Neuronal stem cell (in vitro differentiated cells): Measurements from ENCODE around the gene EDAR.

ENCODE experiments used
- DNase-seq: peaks from one replicate; pipeline ENCODE4 v3.0.0-alpha.2; 2013; ENCODE audit warnings: low spot score
- H2AFZ ChIP-seq: one replicate; pipeline ENCODE4 v1.6.1; 2013; ENCODE audit warnings: mild to moderate bottlenecking, low read length, inconsistent platforms
- H2AK5ac ChIP-seq: 2 replicates; pipeline ENCODE4 v1.6.1; 2013; ENCODE audit warnings: low read depth, mild to moderate bottlenecking, inconsistent platforms, low read length, moderate library complexity, mixed read lengths
- H2BK120ac ChIP-seq: 2 replicates; pipeline ENCODE4 v1.6.1; 2013; ENCODE audit warnings: low read depth, mild to moderate bottlenecking, inconsistent platforms, low read length, moderate library complexity, mixed read lengths
- H2BK12ac ChIP-seq: one replicate; pipeline ENCODE4 v1.6.1; 2013; ENCODE audit warnings: low read length, inconsistent platforms
- H2BK15ac ChIP-seq: 2 replicates; pipeline ENCODE4 v1.6.1; 2013; ENCODE audit warnings: mild to moderate bottlenecking, low read length, inconsistent platforms, mixed read lengths
- H2BK5ac ChIP-seq: one replicate; pipeline ENCODE4 v1.6.1; 2013; ENCODE audit warnings: inconsistent platforms, mild to moderate bottlenecking, low read length, moderate library complexity
- H3K14ac ChIP-seq: one replicate; pipeline ENCODE4 v1.6.1; 2013; ENCODE audit warnings: low read length, inconsistent platforms
- H3K18ac ChIP-seq: 2 replicates; pipeline ENCODE4 v1.6.1; 2013; ENCODE audit warnings: low read length, inconsistent platforms
- H3K23ac ChIP-seq: 2 replicates; pipeline ENCODE4 v1.6.1; 2013; ENCODE audit warnings: low read depth, mild to moderate bottlenecking, mixed read lengths, low read length, inconsistent platforms; ENCODE audit not compliant: poor library complexity
- H3K27ac ChIP-seq: replicated peaks from 3 replicates; pipeline ENCODE4 v1.5.1; 2013; ENCODE audit warnings: low read length, inconsistent platforms
- H3K27me3 ChIP-seq, 3 experiments: 2 replicates each; pipeline ENCODE4 v1.6.1; 2013; ENCODE audit warnings: low read length in 3 of 3, mild to moderate bottlenecking in 2 of 3, inconsistent platforms in 1 of 3, low read depth in 1 of 3, mixed read lengths in 1 of 3, moderate library complexity in 1 of 3; ENCODE audit not compliant: control insufficient read depth in 3 of 3, insufficient read depth in 3 of 3
- H3K36me3 ChIP-seq, 2 donors: replicated peaks in 1 of 2; 2 replicates each; pipeline ENCODE4 v1.6.1; 2013; ENCODE audit warnings: low read length in 2 of 2; ENCODE audit not compliant: control insufficient read depth in 2 of 2, insufficient read depth in 2 of 2
- H3K4ac ChIP-seq: 2 replicates; pipeline ENCODE4 v1.6.1; 2013; ENCODE audit warnings: inconsistent platforms, mild to moderate bottlenecking, low read length, moderate library complexity
- H3K4me1 ChIP-seq, 2 donors: 1 replicate in 1 of 2; 2 replicates in 1 of 2; pipeline ENCODE4 v1.6.1; 2013; ENCODE audit warnings: low read length in 2 of 2, low read depth in 1 of 2; ENCODE audit not compliant: control insufficient read depth in 2 of 2, insufficient read depth in 1 of 2
- H3K4me2 ChIP-seq: one replicate; pipeline ENCODE4 v1.6.1; 2013; ENCODE audit warnings: mild to moderate bottlenecking, low read length, inconsistent platforms; ENCODE audit not compliant: insufficient read depth, poor library complexity, severe bottlenecking
- H3K4me3 ChIP-seq, 2 donors: 2 replicates each; pipeline ENCODE4 v1.5.1; 2013; ENCODE audit warnings: low read length in 2 of 2, mild to moderate bottlenecking in 2 of 2, inconsistent platforms in 1 of 2, moderate library complexity in 1 of 2
- H3K79me1 ChIP-seq: one replicate; pipeline ENCODE4 v1.6.1; 2013; ENCODE audit warnings: low read depth, mild to moderate bottlenecking, inconsistent platforms, low read length, moderate library complexity
- H3K9ac ChIP-seq: one replicate; pipeline ENCODE4 v1.6.1; 2013; ENCODE audit warnings: mild to moderate bottlenecking, low read depth, low read length, inconsistent platforms; ENCODE audit not compliant: poor library complexity
- H3K9me3 ChIP-seq, 2 donors: replicated peaks in 1 of 2; 2 replicates each; pipeline versions ENCODE3 to v1.6.1; 2013; ENCODE audit warnings: low read length in 2 of 2, mild to moderate bottlenecking in 2 of 2, inconsistent platforms in 1 of 2, low read depth in 1 of 2, mixed read lengths in 1 of 2, moderate library complexity in 1 of 2; ENCODE audit not compliant: control insufficient read depth in 2 of 2, insufficient read depth in 1 of 2
- H4K8ac ChIP-seq: one replicate; pipeline ENCODE4 v1.6.1; 2013; ENCODE audit warnings: low read depth, mild to moderate bottlenecking, inconsistent platforms, low read length, moderate library complexity
- H4K91ac ChIP-seq: one replicate; pipeline ENCODE4 v1.6.1; 2013; ENCODE audit warnings: low read length, low read depth, mild to moderate bottlenecking, inconsistent platforms; ENCODE audit not compliant: poor library complexity
- WGBS, 2 donors: extraction: QIAGEN DNeasy Blood & Tissue Kit; methylation state at CpG; one replicate each; pipeline ENCODE4 v1.1.7; 2013; ENCODE audit warnings: missing lambda C conversion rate in 2 of 2, mixed read lengths in 1 of 2; ENCODE audit not compliant: insufficient read length in 2 of 2, insufficient replicate concordance in 1 of 2; ENCODE audit errors: extremely low coverage in 2 of 2; 5-methylcytosine and 5-hydroxymethylcytosine counted together

The EDAR gene

GRCh38 chr2:108940156-108940555 is 48.9 kb downstream of the EDAR start:
- Histone ChIP-seq H3K14ac (no peak overlapping the region), H4K8ac (no peak overlapping the region), H3K23ac (peak overlapping the region; percentile 20), H2BK120ac (no peak overlapping the region), H3K18ac (peak overlapping the region; percentile 36), H3K27me3 (peaks cover 0 to 24% (median 5%) of the 10 kb centered on the region in 3 experiments), H3K9me3 (peaks cover 0 to 2% of the 10 kb centered on the region in 2 donors), H2BK12ac (no peak overlapping the region), H3K27ac (no peak overlapping the region), H3K36me3 (no peaks in the 10 kb centered on the region), H3K4me3 (no peak overlapping the region), H3K4me1 (peaks cover 2 to 11% of the 10 kb centered on the region in 2 donors), H2BK5ac (no peak overlapping the region), H3K4ac (no peak overlapping the region), H2BK15ac (no peak overlapping the region), H3K4me2 (no peak overlapping the region), H3K79me1 (no peaks in the 10 kb centered on the region), H2AFZ (no peak overlapping the region), H3K9ac (peak overlapping the region; percentile 46), H4K91ac (no peak overlapping the region), H2AK5ac (peak overlapping the region; percentile 85)
- no peak for DNase-seq
- no CpG with 5 or more reads among the region's 13 CpGs for WGBS, 2 donors

GRCh38 chr2:108938077-108938710 is 50.8 kb downstream of the EDAR start:
- Histone ChIP-seq H3K4me2 (no peak overlapping the region), H2AK5ac (no peak overlapping the region), H2BK15ac (no peak overlapping the region), H3K9me3 (peaks cover 0 to 2% of the 10 kb centered on the region in 2 donors), H3K18ac (no peak overlapping the region), H3K9ac (no peak overlapping the region), H2BK5ac (no peak overlapping the region), H3K4me1 (peaks cover 7 to 22% of the 10 kb centered on the region in 2 donors), H4K91ac (no peak overlapping the region), H3K27ac (no peak overlapping the region), H3K79me1 (no peaks in the 10 kb centered on the region), H2AFZ (no peak overlapping the region), H2BK12ac (no peak overlapping the region), H3K23ac (no peak overlapping the region), H2BK120ac (no peak overlapping the region), H4K8ac (no peak overlapping the region), H3K4me3 (no peak overlapping the region), H3K27me3 (peaks cover 0 to 25% (median 17%) of the 10 kb centered on the region in 3 experiments), H3K4ac (no peak overlapping the region), H3K36me3 (no peaks in the 10 kb centered on the region), H3K14ac (no peak overlapping the region)
- no CpG with 5 or more reads among the region's 9 CpGs for whole genome bisulfite sequencing, 2 donors
- no peak for DNase-seq

- no CpG with 5 or more reads among the region's 5 CpGs for WGBS, 2 donors
- H3K4me2 ChIP-seq, result no peak overlapping the region
- H3K9ac ChIP-seq, result no peak overlapping the region
- H2AFZ ChIP-seq, result no peak overlapping the region
- H4K8ac ChIP-seq, result no peak overlapping the region
- no peak overlapping the region for H3K4ac ChIP-seq
- H4K91ac ChIP-seq, result no peak overlapping the region
- no peaks in the 10 kb centered on the region for H3K79me1 ChIP-seq
- no peak overlapping the region for H3K23ac ChIP-seq
- no peak overlapping the region for H2BK5ac ChIP-seq
- H3K9me3 ChIP-seq, result peaks cover 0 to 2% of the 10 kb centered on the region in 2 donors
- no peak overlapping the region for H3K27ac ChIP-seq
- DNase-seq, result no peak
- H3K4me3 ChIP-seq, result no peak overlapping the region
- H3K27me3 ChIP-seq, result peaks cover 0 to 27% (median 17%) of the 10 kb centered on the region in 3 experiments
- peaks cover 7 to 22% of the 10 kb centered on the region in 2 donors for H3K4me1 ChIP-seq
- H2AK5ac ChIP-seq, result no peak overlapping the region
- H2BK15ac ChIP-seq, result no peak overlapping the region
- H2BK120ac ChIP-seq, result no peak overlapping the region
- H2BK12ac ChIP-seq, result no peak overlapping the region
- no peak overlapping the region for H3K14ac ChIP-seq
- no peak overlapping the region for H3K18ac ChIP-seq
- H3K36me3 ChIP-seq, result no peaks in the 10 kb centered on the region
Observed at GRCh38 chr2:108937367-108938017, 51.5 kb downstream of the EDAR start.

GRCh38 chr2:108936866-108937265 is 52.2 kb downstream of the EDAR start:
- Histone ChIP-seq H2BK5ac (no peak overlapping the region), H3K79me1 (no peaks in the 10 kb centered on the region), H2AFZ (no peak overlapping the region), H3K4ac (no peak overlapping the region), H3K36me3 (no peaks in the 10 kb centered on the region), H3K27ac (no peak overlapping the region), H3K9ac (no peak overlapping the region), H3K9me3 (no peaks in the 10 kb centered on the region), H3K4me1 (peaks cover 7 to 22% of the 10 kb centered on the region in 2 donors), H4K8ac (no peak overlapping the region), H3K27me3 (peaks cover 0 to 27% (median 17%) of the 10 kb centered on the region in 3 experiments), H2BK12ac (no peak overlapping the region), H2BK15ac (no peak overlapping the region), H4K91ac (no peak overlapping the region), H2AK5ac (no peak overlapping the region), H3K23ac (no peak overlapping the region), H3K4me3 (no peak overlapping the region), H3K18ac (no peak overlapping the region), H3K14ac (no peak overlapping the region), H2BK120ac (no peak overlapping the region), H3K4me2 (no peak overlapping the region)
- WGBS, 2 donors, result no CpG with 5 or more reads among the region's 7 CpGs
- DNase-seq, result no peak
